Caco-2 (cell line): Measurements from ENCODE around the gene ATP6V1C2. TPM values are rescaled to one million over a fixed set of nuclear protein-coding genes. Genes with fewer than 3 reads are reported as not detected.

Source experiments
- BruUV-seq: library from RNA; stranded (reverse); fragments of 400-500 nt; replicated peaks from 2 replicates; lab custom pipeline; 2021; lab: Mats Ljungman, UMichigan
- CTCF ChIA-PET: fragments of 300-600 bp; sonication (Branson Sonifier 250); formaldehyde crosslinking; loops from one replicate; lab custom pipeline; 2022; ENCODE audit warnings: antibody characterized with exemption; lab: Charles Lee
- POLR2A ChIA-PET: fragments of 300-600 bp; sonication (Branson Sonifier 250); formaldehyde crosslinking; loops from one replicate; lab custom pipeline; 2022; ENCODE audit warnings: antibody characterized with exemption; lab: Charles Lee
- DNase-seq, 2 experiments: peaks; one replicate each; pipeline versions ENCODE4 v3.0.0 to v3.0.0-alpha.2; 2020 to 2022
- H3K27me3 ChIP-seq: replicated peaks from 2 replicates; pipeline ENCODE4 v1.6.0; 2011; ENCODE audit warnings: low read length; ENCODE audit not compliant: control insufficient read depth, insufficient read depth
- H3K36me3 ChIP-seq: 2 replicates; pipeline ENCODE4 v1.5.1; 2011; ENCODE audit warnings: low read length; ENCODE audit not compliant: control insufficient read depth, insufficient read depth
- H3K4me1 ChIP-seq: fragments of 250-450 bp; sonication (Bioruptor Pico); 2 replicates; pipeline ENCODE4 v1.5.1; 2020; ENCODE audit warnings: mild to moderate bottlenecking
- H3K4me3 ChIP-seq: 2 replicates; pipeline ENCODE4 v1.5.1; 2011; ENCODE audit warnings: low read depth, mild to moderate bottlenecking, control low read depth, low read length
- H3K9me3 ChIP-seq: fragments of 250-450 bp; sonication (Bioruptor Pico); 2 replicates; pipeline ENCODE4 v1.5.1; 2020; ENCODE audit warnings: mild to moderate bottlenecking, moderate library complexity
- H3K27ac Mint-ChIP-seq: one replicate; pipeline ENCODE4 v1.8.0; 2022; ENCODE audit warnings: mixed read lengths; ENCODE audit not compliant: unreplicated experiment
- H3K27me3 Mint-ChIP-seq: one replicate; pipeline ENCODE4 v1.8.0; 2022; ENCODE audit warnings: mixed read lengths; ENCODE audit not compliant: insufficient read depth, unreplicated experiment
- H3K36me3 Mint-ChIP-seq: one replicate; pipeline ENCODE4 v1.8.0; 2022; ENCODE audit warnings: mild to moderate bottlenecking, mixed read lengths; ENCODE audit not compliant: insufficient read depth, unreplicated experiment
- H3K4me1 Mint-ChIP-seq: one replicate; pipeline ENCODE4 v1.8.0; 2022; ENCODE audit warnings: low read depth, mixed read lengths; ENCODE audit not compliant: unreplicated experiment
- H3K4me3 Mint-ChIP-seq: one replicate; pipeline ENCODE4 v1.8.0; 2022; ENCODE audit warnings: mild to moderate bottlenecking, moderate library complexity, mixed read lengths; ENCODE audit not compliant: unreplicated experiment
- H3K9me3 Mint-ChIP-seq: one replicate; pipeline ENCODE4 v1.8.0; 2022; ENCODE audit warnings: mixed read lengths; ENCODE audit not compliant: unreplicated experiment
- intact Hi-C: fragments of 100-400 bp; cut with micrococcal nuclease; formaldehyde crosslinking; loops from one replicate; pipeline ENCODE4 v1.10.0; 2022; ENCODE audit not compliant: unreplicated experiment
- total RNA-seq: library from RNA; stranded (reverse); gene quantifications from 2 replicates; pipeline ENCODE4 v1.2.3, GENCODE V29; 2022
- TF ChIP-seq, protein P1 (sequence below), 2 experiments: fragments of 200-600 bp in 1 of 2; IDR thresholded peaks; 1 replicate in 1 of 2; 2 replicates in 1 of 2; pipeline versions ENCODE4 v1.5.1 to v1.8.0; 2011 to 2022; ENCODE audit warnings: antibody characterized with exemption in 1 of 2, control low read depth in 1 of 2, inconsistent platforms in 1 of 2, low read depth in 1 of 2, low read length in 1 of 2, mild to moderate bottlenecking in 1 of 2, moderate library complexity in 1 of 2; ENCODE audit not compliant: insufficient read depth in 1 of 2, severe bottlenecking in 1 of 2, unreplicated experiment in 1 of 2

ATP6V1C2 gene
- total RNA-seq, 1 experiment from 2014 or later, result 4.2 TPM

DNA sequence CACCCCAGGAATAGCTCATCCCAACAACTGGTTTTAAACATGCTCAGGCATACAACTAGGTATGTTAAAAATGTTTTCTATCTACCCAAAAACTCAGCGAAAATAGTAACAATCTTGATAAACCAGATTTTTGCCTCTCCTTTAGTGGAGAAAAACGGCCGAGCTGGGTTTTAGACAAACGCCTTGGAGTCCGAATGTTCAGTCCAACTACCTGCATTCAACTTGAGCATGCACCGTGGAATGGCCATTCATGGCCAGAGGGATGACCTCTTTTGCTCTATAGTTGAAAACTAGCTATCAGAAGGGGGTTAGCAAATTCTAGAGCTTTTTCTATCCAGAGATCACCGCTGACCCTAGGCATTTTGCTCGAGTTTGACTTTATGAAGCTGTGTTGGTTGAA lies 60.3 kb downstream of the ATP6V1C2 start:
- peaks cover 8% of the 10 kb centered on the region for H3K36me3 ChIP-seq
- no peak for DNase-seq
- intact Hi-C loops, result no loop called here
- Mint-ChIP-seq H3K9me3 (no peaks in the 10 kb centered on the region), H3K4me3 (no peak overlapping the region), H3K4me1 (peaks cover 5% of the 10 kb centered on the region), H3K27ac (no peak overlapping the region), H3K27me3 (no peaks in the 10 kb centered on the region), H3K36me3 (peaks cover 88% of the 10 kb centered on the region)
- no peaks in the 10 kb centered on the region for H3K9me3 ChIP-seq
- POLR2A ChIA-PET, result no interaction called here
- CTCF ChIA-PET, result no interaction called here
- H3K27me3 ChIP-seq, result no peaks in the 10 kb centered on the region
- no peak overlapping the region for H3K4me3 ChIP-seq
- H3K4me1 ChIP-seq, result no peaks in the 10 kb centered on the region
- no TSS peak for BruUV-seq
- TF ChIP-seq, protein P1, sequence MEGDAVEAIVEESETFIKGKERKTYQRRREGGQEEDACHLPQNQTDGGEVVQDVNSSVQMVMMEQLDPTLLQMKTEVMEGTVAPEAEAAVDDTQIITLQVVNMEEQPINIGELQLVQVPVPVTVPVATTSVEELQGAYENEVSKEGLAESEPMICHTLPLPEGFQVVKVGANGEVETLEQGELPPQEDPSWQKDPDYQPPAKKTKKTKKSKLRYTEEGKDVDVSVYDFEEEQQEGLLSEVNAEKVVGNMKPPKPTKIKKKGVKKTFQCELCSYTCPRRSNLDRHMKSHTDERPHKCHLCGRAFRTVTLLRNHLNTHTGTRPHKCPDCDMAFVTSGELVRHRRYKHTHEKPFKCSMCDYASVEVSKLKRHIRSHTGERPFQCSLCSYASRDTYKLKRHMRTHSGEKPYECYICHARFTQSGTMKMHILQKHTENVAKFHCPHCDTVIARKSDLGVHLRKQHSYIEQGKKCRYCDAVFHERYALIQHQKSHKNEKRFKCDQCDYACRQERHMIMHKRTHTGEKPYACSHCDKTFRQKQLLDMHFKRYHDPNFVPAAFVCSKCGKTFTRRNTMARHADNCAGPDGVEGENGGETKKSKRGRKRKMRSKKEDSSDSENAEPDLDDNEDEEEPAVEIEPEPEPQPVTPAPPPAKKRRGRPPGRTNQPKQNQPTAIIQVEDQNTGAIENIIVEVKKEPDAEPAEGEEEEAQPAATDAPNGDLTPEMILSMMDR (IDR thresholded peaks at IDR 0.05; ENCODE audit: insufficient read depth in 1 of 2, low read depth in 1 of 2, low read length in 1 of 2, severe bottlenecking in 1 of 2, unreplicated experiment in 1 of 2), result no peak

GRCh38 chr2:10783421-10783820 lies 62.0 kb downstream of the ATP6V1C2 start:
- ChIA-PET POLR2A (no interaction called here), CTCF (no interaction called here)
- H3K27me3 Mint-ChIP-seq, result no peaks in the 10 kb centered on the region
- H3K4me1 ChIP-seq, result no peaks in the 10 kb centered on the region
- intact Hi-C loops, result no loop called here
- H3K9me3 ChIP-seq, result no peaks in the 10 kb centered on the region
- no peak for DNase-seq
- H3K36me3 ChIP-seq, result peaks cover 8% of the 10 kb centered on the region
- BruUV-seq, result TSS peak; percentile 90
- H3K4me3 Mint-ChIP-seq, result no peak overlapping the region
- H3K27me3 ChIP-seq, result no peaks in the 10 kb centered on the region
- no peak overlapping the region for H3K4me3 ChIP-seq
- TF ChIP-seq, protein P1 (IDR thresholded peaks at IDR 0.05; ENCODE audit: insufficient read depth in 1 of 2, low read depth in 1 of 2, low read length in 1 of 2, severe bottlenecking in 1 of 2, unreplicated experiment in 1 of 2), result no peak
- H3K27ac Mint-ChIP-seq, result no peak overlapping the region
- H3K36me3 Mint-ChIP-seq, result peaks cover 95% of the 10 kb centered on the region
- no peaks in the 10 kb centered on the region for H3K9me3 Mint-ChIP-seq
- H3K4me1 Mint-ChIP-seq, result peaks cover 5% of the 10 kb centered on the region

DNA sequence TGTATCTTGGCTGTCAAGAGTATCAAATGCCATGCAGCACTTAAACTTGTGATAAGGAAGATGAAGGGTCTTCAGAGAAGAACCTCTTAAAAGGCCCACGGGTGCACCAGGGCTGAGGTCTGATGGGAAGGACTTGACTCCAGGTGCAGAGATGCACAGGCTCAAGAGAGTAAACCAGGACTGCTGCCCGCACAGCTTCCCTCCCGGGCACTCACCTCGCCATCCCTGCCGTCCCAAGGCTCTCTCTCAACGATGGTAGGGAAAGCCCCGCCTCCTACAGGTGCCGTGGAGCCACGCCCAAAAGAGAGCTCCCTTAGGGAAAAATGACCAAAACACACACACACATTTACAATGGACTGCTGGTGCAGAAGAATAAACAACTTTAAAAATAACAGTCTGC lies 63.3 kb downstream of the ATP6V1C2 start:
- CTCF ChIA-PET, result no interaction called here
- no peaks in the 10 kb centered on the region for H3K27me3 ChIP-seq
- H3K36me3 ChIP-seq, result peaks cover 10% of the 10 kb centered on the region
- BruUV-seq, result no TSS peak
- Mint-ChIP-seq H3K36me3 (peaks cover 94% of the 10 kb centered on the region), H3K4me3 (no peak overlapping the region), H3K9me3 (no peaks in the 10 kb centered on the region), H3K4me1 (peaks cover 5% of the 10 kb centered on the region), H3K27ac (no peak overlapping the region), H3K27me3 (no peaks in the 10 kb centered on the region)
- intact Hi-C loops, result no loop called here
- no peaks in the 10 kb centered on the region for H3K9me3 ChIP-seq
- DNase-seq, result no peak
- peaks cover 5% of the 10 kb centered on the region; the same call in 1 of the 2 replicates for H3K4me1 ChIP-seq
- TF ChIP-seq, protein P1 (IDR thresholded peaks at IDR 0.05; ENCODE audit: insufficient read depth in 1 of 2, low read depth in 1 of 2, low read length in 1 of 2, severe bottlenecking in 1 of 2, unreplicated experiment in 1 of 2), result no peak
- POLR2A ChIA-PET, result no interaction called here
- no peak overlapping the region for H3K4me3 ChIP-seq
